GM13977 (cell line): ENCODE results near the gene HAP1.
A peak's percentile ranks its signal among the peaks of the same experiment; 100 is the strongest.
"Not testable (repeated sequence)": the region's sequence is repeated elsewhere in the genome, so short reads cannot be mapped to it uniquely, and the experiment has no call there.

Source experiments
- DNase-seq: peaks from one replicate; pipeline ENCODE4 v3.0.0; 2012; ENCODE audit warnings: low spot score
- in situ Hi-C: fragments of 300-500 bp; cut with MboI; formaldehyde crosslinking; loops from one replicate; pipeline ENCODE4 v1.12.0; 2022; ENCODE audit warnings: low sequenced_read_pairs, low pct_unique_long_range_greater_than_20kb, mixed read lengths, inconsistent platforms; ENCODE audit not compliant: unreplicated experiment
- TF ChIP-seq, protein P1 (sequence below): IDR thresholded peaks from 2 replicates; pipeline ENCODE4 v1.5.1; 2012; ENCODE audit warnings: mild to moderate bottlenecking, control low read depth; ENCODE audit not compliant: insufficient read depth; ENCODE audit errors: extremely low read depth, missing control alignments

HAP1 gene

DNA sequence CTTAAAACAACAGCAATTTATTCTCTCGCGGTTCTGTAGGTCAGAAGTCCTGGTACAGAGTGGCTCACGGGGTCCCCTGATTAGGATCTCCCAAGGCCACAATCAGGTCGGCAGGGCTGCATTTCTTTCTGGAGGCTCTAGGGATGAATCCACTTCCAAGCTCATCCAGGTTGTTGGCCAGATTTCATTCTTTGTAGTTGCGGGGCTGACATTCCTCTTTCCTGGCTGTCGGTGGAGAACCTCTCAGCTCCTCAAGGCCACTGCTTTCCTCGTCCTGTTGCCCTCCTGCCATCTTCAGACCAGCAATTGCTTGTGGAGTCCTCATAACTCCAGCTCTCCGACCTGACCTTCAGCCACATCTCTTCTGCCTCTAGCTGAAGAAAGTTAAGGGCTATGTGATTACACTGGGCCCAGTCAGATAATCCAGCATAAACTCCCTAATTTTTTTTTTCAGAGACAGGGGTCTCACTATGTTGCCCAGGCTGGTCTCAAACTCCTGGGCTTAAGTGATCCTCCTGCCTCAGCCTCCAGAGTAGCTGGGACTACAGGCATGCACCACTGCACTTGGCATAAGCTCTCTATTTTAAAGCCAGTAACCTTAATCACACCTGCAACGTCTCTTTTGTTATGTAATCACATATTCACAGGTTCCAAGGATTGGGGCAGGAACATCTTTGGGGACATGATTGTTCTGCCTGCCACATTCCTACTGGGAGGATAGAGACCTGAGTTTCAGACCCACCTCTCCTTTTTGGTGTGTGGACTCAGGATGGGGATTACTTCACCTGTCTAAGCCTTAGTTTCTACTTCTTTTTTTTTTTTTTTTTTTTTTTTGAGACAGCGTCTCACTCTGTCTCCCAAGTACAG, 26.4 kb downstream of the HAP1 start:
- in situ Hi-C loops = no loop called here
- TF ChIP-seq, protein P1, sequence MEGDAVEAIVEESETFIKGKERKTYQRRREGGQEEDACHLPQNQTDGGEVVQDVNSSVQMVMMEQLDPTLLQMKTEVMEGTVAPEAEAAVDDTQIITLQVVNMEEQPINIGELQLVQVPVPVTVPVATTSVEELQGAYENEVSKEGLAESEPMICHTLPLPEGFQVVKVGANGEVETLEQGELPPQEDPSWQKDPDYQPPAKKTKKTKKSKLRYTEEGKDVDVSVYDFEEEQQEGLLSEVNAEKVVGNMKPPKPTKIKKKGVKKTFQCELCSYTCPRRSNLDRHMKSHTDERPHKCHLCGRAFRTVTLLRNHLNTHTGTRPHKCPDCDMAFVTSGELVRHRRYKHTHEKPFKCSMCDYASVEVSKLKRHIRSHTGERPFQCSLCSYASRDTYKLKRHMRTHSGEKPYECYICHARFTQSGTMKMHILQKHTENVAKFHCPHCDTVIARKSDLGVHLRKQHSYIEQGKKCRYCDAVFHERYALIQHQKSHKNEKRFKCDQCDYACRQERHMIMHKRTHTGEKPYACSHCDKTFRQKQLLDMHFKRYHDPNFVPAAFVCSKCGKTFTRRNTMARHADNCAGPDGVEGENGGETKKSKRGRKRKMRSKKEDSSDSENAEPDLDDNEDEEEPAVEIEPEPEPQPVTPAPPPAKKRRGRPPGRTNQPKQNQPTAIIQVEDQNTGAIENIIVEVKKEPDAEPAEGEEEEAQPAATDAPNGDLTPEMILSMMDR = no peak
- DNase-seq = no peak

DNA sequence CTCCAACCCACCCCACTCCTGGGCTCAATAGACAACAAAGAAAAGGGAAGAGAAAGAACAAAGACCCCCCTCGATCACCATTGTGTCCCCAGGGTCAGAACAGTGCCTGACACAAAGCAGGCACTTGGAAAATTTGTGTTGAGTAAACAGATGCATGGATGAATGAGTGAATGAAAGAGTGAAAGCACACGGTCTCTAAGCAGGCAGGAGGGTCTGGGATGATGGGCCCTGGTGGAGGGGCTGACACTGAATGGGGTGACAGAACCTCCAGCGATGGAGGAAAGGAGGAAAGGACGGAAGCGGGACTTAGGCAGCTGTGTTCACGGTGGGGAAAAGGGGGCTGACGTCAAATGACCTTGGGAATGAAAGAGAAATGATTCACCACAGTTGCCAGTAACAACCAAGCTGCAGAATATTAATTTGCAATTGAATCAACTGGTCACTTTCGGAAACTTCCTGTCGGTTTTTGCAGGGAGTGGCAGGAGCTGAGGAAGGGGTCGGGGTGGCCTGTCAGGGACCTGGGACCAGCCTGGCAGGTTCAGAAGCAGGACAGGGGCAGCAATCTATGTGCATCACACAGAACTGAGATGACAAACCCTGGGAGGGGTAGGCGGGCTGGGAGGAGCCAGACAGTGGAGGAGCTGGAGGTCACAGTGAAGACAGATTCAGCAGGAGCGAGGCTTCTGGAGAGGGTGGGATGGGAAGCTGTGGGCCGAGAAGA, 29.0 kb downstream of the HAP1 start:
- in situ Hi-C loops = no loop called here
- no peak for DNase-seq
- TF ChIP-seq, protein P1 = no peak

DNA sequence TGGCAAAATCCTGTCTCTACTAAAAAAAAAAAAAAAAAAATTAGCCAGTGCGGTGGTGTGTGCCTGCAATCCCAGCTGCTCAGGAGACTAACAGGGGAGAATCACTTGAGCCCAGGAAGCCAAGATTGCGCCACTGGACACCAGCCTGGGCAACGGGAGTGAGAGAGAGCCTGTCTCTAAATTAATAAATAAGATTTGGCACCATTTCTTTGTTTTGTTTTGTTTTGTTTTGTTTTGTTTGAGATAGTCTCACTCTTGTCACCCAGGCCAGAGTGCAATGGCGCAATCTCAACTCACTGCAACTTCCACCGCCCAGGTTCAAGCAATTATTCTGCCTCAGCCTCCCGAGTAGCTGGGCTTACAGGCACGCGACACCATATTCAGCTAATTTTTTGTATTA, 31.7 kb downstream of the HAP1 start:
- DNase-seq = no peak
- TF ChIP-seq, protein P1 = no peak
- in situ Hi-C loops = no loop called here

DNA sequence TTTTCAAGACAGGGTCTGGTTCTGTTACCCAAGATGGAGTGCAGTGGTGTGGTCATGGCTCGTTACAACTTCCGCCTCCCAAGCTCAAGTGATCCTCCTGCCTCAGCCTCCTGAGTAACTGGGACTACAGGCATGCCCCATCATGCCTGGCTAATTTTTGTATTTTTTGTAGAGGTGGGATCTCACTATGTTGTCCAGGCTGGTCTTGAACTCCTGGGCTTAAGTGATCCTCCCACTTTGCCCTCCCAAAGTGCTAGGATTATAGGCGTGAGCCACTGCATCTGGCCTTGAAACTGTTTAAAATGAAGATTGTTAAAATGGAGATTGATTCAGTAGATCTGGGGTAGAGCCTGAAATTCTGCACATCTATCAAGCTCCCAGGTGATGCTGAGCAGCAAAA, 33.6 kb downstream of the HAP1 start:
- DNase-seq, in situ Hi-C loops: not testable (repeated sequence)

DNA sequence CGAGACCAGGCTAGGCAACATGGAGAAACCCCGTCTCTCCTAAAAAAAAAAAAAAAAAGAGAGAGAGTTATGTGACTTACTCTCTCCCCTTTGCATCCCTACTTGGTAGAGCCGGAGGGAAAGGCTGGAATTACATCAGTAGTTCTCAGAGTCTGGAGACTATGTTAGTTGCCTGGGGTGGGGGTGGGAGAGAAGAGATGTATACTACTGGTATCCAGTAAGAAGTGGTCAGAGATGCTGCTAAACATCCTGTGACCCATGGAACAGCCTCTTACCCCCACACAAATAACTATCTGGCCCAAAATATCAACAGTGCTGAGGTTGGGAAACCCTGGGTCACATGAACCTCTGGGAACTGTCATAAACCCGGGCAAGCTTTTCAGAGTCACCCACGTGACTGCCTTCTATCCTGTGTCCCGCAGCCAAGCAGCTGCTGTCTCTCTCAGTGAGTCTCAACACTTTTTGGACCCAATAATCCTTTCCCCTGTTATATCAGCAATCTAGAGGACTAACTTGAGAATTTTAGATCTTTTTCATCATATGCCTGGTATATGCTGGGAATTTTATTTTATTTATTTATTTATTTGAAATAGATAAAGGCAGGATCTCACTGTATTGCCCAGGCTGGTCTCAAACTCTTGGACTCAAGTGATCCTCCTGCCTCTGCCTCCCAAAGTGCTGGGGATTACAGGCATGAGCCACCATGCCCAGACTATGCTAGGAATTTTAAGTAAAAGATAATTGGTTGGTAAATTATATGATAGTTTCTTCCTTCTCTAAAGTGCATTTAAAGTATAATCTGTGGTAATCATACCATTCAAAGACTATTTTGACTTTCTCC, 37.1 kb downstream of the HAP1 start:
- in situ Hi-C loops = no loop called here
- DNase-seq = no peak

DNA sequence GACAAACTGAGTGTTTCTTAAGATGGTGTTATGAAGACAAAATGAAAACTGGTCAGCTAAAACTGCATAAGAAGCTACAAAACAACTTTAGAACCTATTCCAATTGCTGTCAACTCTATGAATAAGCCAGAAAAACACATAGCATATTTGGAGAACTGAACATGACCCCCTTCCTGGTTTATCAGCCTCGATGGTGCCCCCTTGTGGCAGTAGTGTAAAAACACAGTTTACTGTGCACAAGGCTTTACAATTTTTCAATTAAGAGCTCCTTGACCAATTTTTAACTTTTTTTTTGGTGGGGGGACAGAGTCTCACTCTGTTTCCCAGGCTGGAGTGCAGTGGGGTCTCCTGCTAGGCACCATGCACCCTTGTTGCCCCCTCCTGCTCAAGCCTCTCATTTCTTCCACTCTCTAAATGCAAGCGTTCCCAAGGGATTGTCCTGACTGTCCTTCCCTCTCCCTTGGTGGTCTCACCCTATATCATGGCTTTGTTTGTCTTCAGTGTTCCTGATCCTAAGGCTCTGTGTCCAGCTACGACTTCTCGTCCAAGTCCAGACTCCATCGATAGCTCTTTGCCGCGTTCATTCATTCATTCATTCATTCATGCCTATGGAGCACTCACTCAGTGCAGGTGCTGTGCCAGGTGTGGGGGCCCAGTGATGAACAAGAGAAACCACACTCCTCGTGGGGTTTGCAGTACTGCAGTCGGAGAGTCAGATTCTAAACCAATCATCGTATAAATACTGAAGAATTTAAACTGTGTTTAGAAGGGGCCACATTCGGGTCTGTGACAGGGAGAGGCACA, 38.3 kb downstream of the HAP1 start:
- TF ChIP-seq, protein P1 = peak; percentile 79
- DNase-seq = peak; percentile 80
- in situ Hi-C loops = no loop called here

More for the DNA sequence above, 37.1 kb downstream of the HAP1 start:
- TF ChIP-seq, protein P1 = no peak
